ENCODE data around the gene HSF4.

Gene HSF4

GRCh38 chr16:67177743-67178699 lies 13.5 kb downstream of the HSF4 start:
- H3K27ac ChIP-seq = peak overlapping the region; percentile 83
- TF ChIP-seq CTCF (conservative IDR thresholded peaks at IDR 0.05) = no peak; the same call in 1 of the 2 replicates
- TF ChIP-seq ZFX (IDR thresholded peaks at IDR 0.05) = no peak

GRCh38 chr16:67179421-67180080 lies 15.0 kb downstream of the HSF4 start:
- peak overlapping the region; percentile 83 for H3K27ac ChIP-seq
- no peak for TF ChIP-seq ZFX (IDR thresholded peaks at IDR 0.05)
- peak; percentile 45 for TF ChIP-seq CTCF (conservative IDR thresholded peaks at IDR 0.05)

GRCh38 chr16:67180166-67180565 lies 15.6 kb downstream of the HSF4 start:
- no peak overlapping the region; the same call in 1 of the 2 replicates for H3K27ac ChIP-seq
- TF ChIP-seq CTCF (conservative IDR thresholded peaks at IDR 0.05) (no peak), ZFX (IDR thresholded peaks at IDR 0.05) (no peak)

DNA sequence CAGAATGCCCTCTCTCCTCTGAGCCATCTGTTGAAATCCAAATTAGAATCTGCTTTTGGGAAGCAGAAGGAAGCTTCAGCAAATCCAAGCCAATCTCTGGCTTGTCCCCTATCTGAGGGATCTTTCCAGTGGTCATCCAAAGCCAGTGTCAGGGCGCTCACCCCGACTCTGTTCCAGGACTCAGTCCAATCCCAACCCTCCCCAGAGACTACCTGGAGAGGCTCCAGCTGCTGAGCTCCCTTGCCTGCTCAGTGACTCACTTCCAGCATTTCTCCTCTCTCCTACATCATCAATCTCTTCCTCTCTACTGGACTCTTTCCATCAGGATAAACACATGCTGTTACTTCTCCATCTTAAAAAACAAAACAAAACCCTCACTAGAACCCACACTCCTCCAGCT lies 16.8 kb downstream of the HSF4 start:
- TF ChIP-seq CTCF (conservative IDR thresholded peaks at IDR 0.05) = no peak
- TF ChIP-seq ZFX (IDR thresholded peaks at IDR 0.05) = no peak

DNA sequence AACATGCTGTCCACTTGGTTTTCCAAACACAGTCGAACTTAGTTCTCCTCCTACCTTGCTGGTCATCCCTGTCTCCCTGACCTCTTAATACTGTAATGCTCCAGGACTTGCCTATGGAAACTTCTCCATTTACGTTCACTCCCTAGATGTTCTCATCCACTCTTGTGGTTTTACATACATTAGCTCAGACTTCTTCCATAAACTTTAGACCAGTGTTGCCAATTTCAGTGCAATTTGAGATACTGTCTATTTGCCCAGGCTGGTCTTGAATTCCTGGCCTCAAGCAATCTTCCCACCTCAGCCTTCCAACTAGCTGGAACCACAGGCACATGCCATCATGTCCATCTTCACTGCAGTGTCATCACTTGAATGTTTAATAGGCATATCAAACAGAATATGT lies 17.7 kb downstream of the HSF4 start:
- TF ChIP-seq ZFX (IDR thresholded peaks at IDR 0.05) (no peak), CTCF (conservative IDR thresholded peaks at IDR 0.05) (no peak)
- no peak overlapping the region for H3K27ac ChIP-seq

More for the DNA sequence above, 16.8 kb downstream of the HSF4 start:
- no peak overlapping the region for H3K27ac ChIP-seq

GRCh38 chr16:67183284-67183626 lies 18.7 kb downstream of the HSF4 start:
- TF ChIP-seq CTCF (conservative IDR thresholded peaks at IDR 0.05) (no peak), ZFX (IDR thresholded peaks at IDR 0.05) (0 out of 2 replicates have a peak, but pooled peaks have one; percentile 24)
- H3K27ac ChIP-seq = peak overlapping the region; percentile 91

Measured in C4-2B (cell line).